Measurements from ENCODE around the gene CNTN4. TPM values are rescaled to one million over a fixed set of nuclear protein-coding genes. Genes with fewer than 3 reads are reported as not detected.
"Not testable (repeated sequence)": the region's sequence is repeated elsewhere in the genome, so short reads cannot be mapped to it uniquely, and the experiment has no call there.

CNTN4 gene
- total and polyA plus RNA-seq, 2 of the 8 experiments (the other 6 are each of a cell fraction or from before 2014, with no cell fraction given): 0.41 to 2.2 TPM

GRCh38 chr3:2992534-2992933 lies 893.9 kb downstream of the CNTN4 start (continued):
- no peak for TF ChIP-seq ATF2 (IDR thresholded peaks at IDR 0.05; ENCODE audit: low read length)
- TF ChIP-seq ASH2L (IDR thresholded peaks at IDR 0.05; ENCODE audit: low read length): no peak
- TF ChIP-seq CTCF (IDR thresholded peaks at IDR 0.05; ENCODE audit: control extremely low read depth in 1 of 3, insufficient read depth in 1 of 3, low read depth in 1 of 3, low read length in 3 of 3): no peak

DNA sequence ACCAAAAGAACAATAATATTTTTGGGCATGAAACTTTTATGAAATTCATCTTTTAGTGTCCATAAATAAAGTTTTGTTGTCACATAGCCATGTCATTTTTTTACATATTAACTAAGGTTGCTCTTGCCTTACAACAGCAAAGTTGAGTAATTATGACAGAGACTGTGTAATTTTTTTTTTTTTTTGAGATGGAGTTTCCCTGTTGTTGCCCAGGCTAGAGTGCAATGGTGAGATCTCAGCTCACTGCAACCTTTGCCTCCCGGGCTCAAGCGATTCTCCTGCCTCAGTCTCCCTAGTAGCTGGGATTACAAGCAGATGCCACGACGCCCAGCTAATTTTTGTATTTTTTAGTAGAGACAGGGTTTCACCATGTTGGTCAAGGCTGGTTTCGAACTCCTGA lies 894.5 kb downstream of the CNTN4 start:
- WGBS, 2 experiments (ENCODE audit: extremely low coverage in 1 of 2, insufficient coverage in 1 of 2, insufficient read length in 1 of 2, insufficient replicate concordance in 2 of 2, low coverage in 1 of 2, low lambda C conversion rate in 2 of 2, missing lambda C conversion rate in 1 of 2): 94% methylated on average over 5 of the region's 5 CpGs; no CpG with 5 or more reads in 1 of the 2 experiments
- not testable (repeated sequence) for H3K4me3 ChIP-seq (ENCODE audit: extremely low read depth in 1 of 4, insufficient read depth in 2 of 4, low read depth in 3 of 4, low read length in 4 of 4)

More for the DNA sequence above, 894.5 kb downstream of the CNTN4 start:
- H4K8ac ChIP-seq (ENCODE audit: extremely low read depth, insufficient read depth, low read length); H2BK5ac ChIP-seq (ENCODE audit: low read depth, low read length); H4K5ac ChIP-seq (ENCODE audit: insufficient read length, low read depth, low read length); H2AFZ ChIP-seq (ENCODE audit: low read length); H3K79me2 ChIP-seq (ENCODE audit: control insufficient read depth in 1 of 2, insufficient read depth in 2 of 2, low read length in 2 of 2); H3K14ac ChIP-seq (ENCODE audit: insufficient read length); H3K4me2 ChIP-seq (ENCODE audit: insufficient read depth in 1 of 2, low read depth in 2 of 2, low read length in 2 of 2); H3K9me3 ChIP-seq (ENCODE audit: insufficient read depth in 2 of 2, low read depth in 1 of 2, low read length in 1 of 2); H3K23me2 ChIP-seq (ENCODE audit: low read depth, low read length); H2BK20ac ChIP-seq (ENCODE audit: low read length); DNase-seq (ENCODE audit: low read depth in 1 of 2, low spot score in 2 of 2); H3K4ac ChIP-seq (replicated peaks; ENCODE audit: insufficient read length, low read depth, low read length); H2AK5ac ChIP-seq (ENCODE audit: low read depth, low read length); H3K18ac ChIP-seq (ENCODE audit: extremely low read depth, low read length); H3K79me1 ChIP-seq (ENCODE audit: low read depth, low read length); H3K23ac ChIP-seq (ENCODE audit: insufficient read length); H2BK12ac ChIP-seq (ENCODE audit: low read depth, low read length); POLR2A ChIA-PET (ENCODE audit: partially characterized antibody); H3K36me3 ChIP-seq (ENCODE audit: control insufficient read depth in 2 of 4, insufficient read depth in 4 of 4, low read length in 3 of 4); H2BK15ac ChIP-seq (ENCODE audit: low read length); H4K91ac ChIP-seq (replicated peaks; ENCODE audit: insufficient read length, low read length); H3K9ac ChIP-seq (replicated peaks in 1 of 4; ENCODE audit: extremely low read depth in 1 of 4, low read depth in 3 of 4, low read length in 3 of 4); H2BK120ac ChIP-seq (replicated peaks; ENCODE audit: low read depth, low read length); H3K27me3 ChIP-seq (replicated peaks in 1 of 4; ENCODE audit: control insufficient read depth in 3 of 4, extremely low read depth in 1 of 4, insufficient read depth in 3 of 4, low read length in 3 of 4); FAIRE-seq; H3K27ac ChIP-seq (ENCODE audit: low read depth, low read length); H3K56ac ChIP-seq (replicated peaks; ENCODE audit: insufficient read length, low read depth, low read length); H3K4me1 ChIP-seq (replicated peaks in 1 of 4; ENCODE audit: control insufficient read depth in 3 of 4, insufficient read depth in 4 of 4, low read length in 3 of 4); H4K20me1 ChIP-seq (replicated peaks in 1 of 2; ENCODE audit: control insufficient read depth in 1 of 2, insufficient read depth in 2 of 2, low read length in 2 of 2): not testable (repeated sequence)
- CTCF ChIA-PET (ENCODE audit: partially characterized antibody): interaction anchor here (1.7 kb wide), 1 partner anchor 12 kb away, joined by 7 read pairs; no protein-coding TSS in a partner anchor
